ENCODE measurements around the gene MEI4. TPM values are rescaled to one million over a fixed set of nuclear protein-coding genes. Genes with fewer than 3 reads are reported as not detected.

The MEI4 gene
- total and polyA plus RNA-seq, 2 of the 8 experiments (the other 6 are each of a cell fraction or from before 2014, with no cell fraction given): 0.05 to 0.24 TPM

GRCh38 chr6:77619114-77619513 is 33.7 kb upstream of the MEI4 start:
- H3K27ac ChIP-seq (ENCODE audit: low read depth, low read length): no peak overlapping the region
- H3K4ac ChIP-seq (replicated peaks; ENCODE audit: insufficient read length, low read depth, low read length): no peak overlapping the region
- H3K9me3 ChIP-seq (ENCODE audit: insufficient read depth in 2 of 2, low read depth in 1 of 2, low read length in 1 of 2): no peaks in the 10 kb centered on the region
- H3K23me2 ChIP-seq (ENCODE audit: low read depth, low read length): no peaks in the 10 kb centered on the region
- H4K20me1 ChIP-seq (replicated peaks in 1 of 2; ENCODE audit: control insufficient read depth in 1 of 2, insufficient read depth in 2 of 2, low read length in 2 of 2): no peaks in the 10 kb centered on the region
- no peak overlapping the region for H2AK5ac ChIP-seq (ENCODE audit: low read depth, low read length)
- no peak overlapping the region for H3K4me3 ChIP-seq (ENCODE audit: extremely low read depth in 1 of 4, insufficient read depth in 2 of 4, low read depth in 3 of 4, low read length in 4 of 4)
- H3K9ac ChIP-seq (replicated peaks in 1 of 4; ENCODE audit: extremely low read depth in 1 of 4, low read depth in 3 of 4, low read length in 3 of 4): no peak overlapping the region
- H4K91ac ChIP-seq (replicated peaks; ENCODE audit: insufficient read length, low read length): no peak overlapping the region
- H3K4me2 ChIP-seq (ENCODE audit: insufficient read depth in 1 of 2, low read depth in 2 of 2, low read length in 2 of 2): no peak overlapping the region
- H3K4me1 ChIP-seq (replicated peaks in 1 of 4; ENCODE audit: control insufficient read depth in 3 of 4, insufficient read depth in 4 of 4, low read length in 3 of 4): no peaks in the 10 kb centered on the region
- H2AFZ ChIP-seq (ENCODE audit: low read length): no peak overlapping the region
- no peak overlapping the region for H3K18ac ChIP-seq (ENCODE audit: extremely low read depth, low read length)
- H2BK5ac ChIP-seq (ENCODE audit: low read depth, low read length): no peak overlapping the region
- H4K8ac ChIP-seq (ENCODE audit: extremely low read depth, insufficient read depth, low read length): no peak overlapping the region
- FAIRE-seq: no peak
- H2BK12ac ChIP-seq (ENCODE audit: low read depth, low read length): no peak overlapping the region
- no peak overlapping the region for H4K5ac ChIP-seq (ENCODE audit: insufficient read length, low read depth, low read length)
- H2BK15ac ChIP-seq (ENCODE audit: low read length): no peak overlapping the region
- no peaks in the 10 kb centered on the region for H3K79me2 ChIP-seq (ENCODE audit: control insufficient read depth in 1 of 2, insufficient read depth in 2 of 2, low read length in 2 of 2)
- H3K23ac ChIP-seq (ENCODE audit: insufficient read length): no peak overlapping the region
- H3K14ac ChIP-seq (ENCODE audit: insufficient read length): no peak overlapping the region
- H3K27me3 ChIP-seq (replicated peaks in 1 of 4; ENCODE audit: control insufficient read depth in 3 of 4, extremely low read depth in 1 of 4, insufficient read depth in 3 of 4, low read length in 3 of 4): no peaks in the 10 kb centered on the region
- DNase-seq (ENCODE audit: low read depth in 1 of 2, low spot score in 2 of 2): no peak
- no peak overlapping the region for H3K56ac ChIP-seq (replicated peaks; ENCODE audit: insufficient read length, low read depth, low read length)
- H3K79me1 ChIP-seq (ENCODE audit: low read depth, low read length): no peaks in the 10 kb centered on the region
- H3K36me3 ChIP-seq (ENCODE audit: control insufficient read depth in 2 of 4, insufficient read depth in 4 of 4, low read length in 3 of 4): no peaks in the 10 kb centered on the region
- ChIA-PET POLR2A (ENCODE audit: partially characterized antibody) (no interaction called here), CTCF (ENCODE audit: partially characterized antibody) (interaction anchor here (0.7 to 2.9 kb wide), 25 partner anchors 7 to 1199 kb away, joined by 3 to 27 read pairs (median 6); partner anchors contain the start of gene HTR1B)
- 93% methylated on average over 2 of the region's 2 CpGs; no CpG with 5 or more reads in 1 of the 2 experiments for WGBS, 2 experiments (ENCODE audit: extremely low coverage in 1 of 2, insufficient coverage in 1 of 2, insufficient read length in 1 of 2, insufficient replicate concordance in 2 of 2, low coverage in 1 of 2, low lambda C conversion rate in 2 of 2, missing lambda C conversion rate in 1 of 2)
- H2BK120ac ChIP-seq (replicated peaks; ENCODE audit: low read depth, low read length): no peak overlapping the region
- H2BK20ac ChIP-seq (ENCODE audit: low read length): no peak overlapping the region
- TF ChIP-seq EGR1 (IDR thresholded peaks at IDR 0.05; ENCODE audit: borderline replicate concordance, low read depth, low read length) (no peak), CBX5 (IDR thresholded peaks at IDR 0.05; ENCODE audit: low read depth, low read length) (no peak), SIX5 (IDR thresholded peaks at IDR 0.05; ENCODE audit: low read depth, low read length) (no peak), EZH2 (IDR thresholded peaks at IDR 0.05; ENCODE audit: low read depth, low read length, severe bottlenecking) (no peak), USF2 (IDR thresholded peaks at IDR 0.05; ENCODE audit: low read length) (no peak), CHD2 (IDR thresholded peaks at IDR 0.05; ENCODE audit: low read length) (no peak), CHD1 (IDR thresholded peaks at IDR 0.05; ENCODE audit: low read depth, low read length) (no peak), BRCA1 (IDR thresholded peaks at IDR 0.05; ENCODE audit: low read depth, low read length) (no peak), GTF2F1 (IDR thresholded peaks at IDR 0.05; ENCODE audit: borderline replicate concordance, low read depth, low read length) (no peak), RXRA (IDR thresholded peaks at IDR 0.05; ENCODE audit: insufficient read depth, low read depth, low read length) (no peak)

Measured in H1 (cell line).